Kidney tubule cell (primary cell): ENCODE data around the gene MLNR.

Experiments
- DNase-seq: peaks from one replicate; pipeline ENCODE4 v3.0.0-alpha.2; 2018; ENCODE audit warnings: low spot score

Gene MLNR

DNA sequence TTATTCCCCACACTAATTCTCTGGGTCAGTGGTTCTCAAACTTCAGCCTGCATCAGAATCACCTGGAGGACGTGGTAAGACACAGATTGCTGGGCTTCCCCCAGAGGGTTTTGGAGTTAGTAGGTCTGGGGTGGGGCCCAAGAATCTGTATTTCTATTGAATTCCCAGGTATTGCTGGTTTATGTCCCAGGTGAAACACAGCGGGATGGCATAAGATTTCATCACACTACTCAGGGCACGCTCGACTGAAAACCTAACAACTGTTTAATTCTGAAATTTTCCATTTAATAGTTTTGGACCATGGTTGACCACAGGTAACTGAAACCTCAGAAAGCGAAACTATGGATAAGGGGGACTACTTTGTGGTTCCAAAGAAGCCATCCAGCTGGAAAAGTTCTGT lies 6.5 kb downstream of the MLNR start:
- no peak for DNase-seq

DNA sequence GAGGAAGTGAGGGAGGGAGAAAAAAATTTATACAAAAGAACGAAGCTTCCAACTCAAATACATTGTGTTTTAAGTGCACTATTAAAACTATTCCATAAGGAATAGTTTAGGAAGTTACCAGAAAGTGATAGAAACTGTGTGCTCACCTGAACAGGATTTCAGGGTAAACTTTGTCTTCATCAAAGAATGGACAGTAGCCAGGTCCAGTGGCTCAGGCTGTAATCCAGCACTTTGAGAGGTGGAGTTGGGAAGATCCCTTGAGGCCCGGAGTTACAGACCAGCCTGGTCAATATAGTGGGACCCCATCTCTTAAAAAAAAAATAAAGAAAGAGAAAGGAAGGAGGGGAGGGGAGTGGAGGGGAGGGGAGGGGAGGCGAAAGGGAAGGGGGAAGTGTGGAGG lies 14.6 kb downstream of the MLNR start:
- DNase-seq = no peak

DNA sequence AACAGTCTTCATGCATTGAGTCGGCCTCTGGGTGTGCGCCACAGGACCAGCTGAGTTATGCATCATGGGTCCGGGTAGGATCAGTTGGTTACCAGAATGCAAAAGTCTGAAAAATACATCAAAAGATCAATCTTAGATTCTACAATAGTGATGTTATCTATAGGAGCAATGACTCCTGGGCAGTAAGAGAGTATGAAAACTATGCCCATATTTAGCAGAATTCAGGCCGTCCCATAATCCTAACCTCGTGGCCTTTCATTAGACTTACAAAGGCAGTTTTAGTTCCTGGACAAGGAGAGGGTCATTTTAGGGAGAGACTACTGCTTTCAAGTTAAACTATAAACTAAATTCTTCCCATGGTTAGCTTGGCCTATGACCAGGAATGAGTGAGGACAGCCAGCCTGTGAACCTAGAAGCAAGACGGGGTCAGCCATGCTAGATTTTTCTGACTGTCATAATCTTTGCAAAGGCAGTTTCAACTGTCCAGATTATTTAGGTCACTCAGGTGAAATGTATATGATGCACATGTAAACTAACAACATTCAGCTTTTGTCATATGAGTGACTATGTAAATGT lies 15.8 kb downstream of the MLNR start:
- no peak for DNase-seq

DNA sequence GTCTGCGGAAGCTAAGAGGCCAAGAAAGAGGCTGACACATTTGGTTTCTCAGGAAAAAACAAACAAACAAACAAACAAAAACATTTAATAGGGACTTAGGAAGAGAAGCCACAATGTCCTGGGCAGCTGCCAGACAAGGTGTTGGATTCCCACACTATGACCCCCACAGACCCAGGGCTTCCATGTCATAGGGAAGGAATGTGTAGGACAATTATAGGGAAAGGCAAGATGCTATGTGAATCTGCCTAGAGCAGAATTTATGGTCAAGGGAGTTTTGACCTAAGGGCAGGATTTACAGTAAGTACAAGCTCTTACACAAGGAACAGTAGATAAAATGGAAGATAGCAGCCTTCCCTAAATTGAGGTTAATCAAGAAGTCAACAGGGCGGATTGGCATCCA lies 18.5 kb downstream of the MLNR start:
- DNase-seq = peak; percentile 11

DNA sequence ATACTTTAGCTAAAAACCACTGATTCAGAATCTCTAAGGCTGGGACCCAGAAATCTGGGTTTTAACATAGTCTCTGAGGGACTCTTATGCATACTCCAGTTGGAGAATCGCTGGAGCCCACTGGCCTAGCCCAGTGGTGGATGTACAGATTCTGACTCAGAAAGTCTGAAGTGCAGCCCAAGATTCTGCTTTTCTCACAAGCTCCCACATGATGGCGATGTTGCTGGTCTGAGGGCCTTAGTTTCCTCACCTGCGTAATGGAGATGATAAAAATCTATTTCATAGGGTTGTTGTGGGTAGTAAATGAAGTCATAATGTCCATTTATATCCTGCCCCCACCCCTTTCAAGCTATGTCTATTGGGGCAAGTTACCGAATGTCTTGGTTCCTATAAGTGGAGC lies 19.9 kb downstream of the MLNR start:
- DNase-seq = peak; percentile 34

DNA sequence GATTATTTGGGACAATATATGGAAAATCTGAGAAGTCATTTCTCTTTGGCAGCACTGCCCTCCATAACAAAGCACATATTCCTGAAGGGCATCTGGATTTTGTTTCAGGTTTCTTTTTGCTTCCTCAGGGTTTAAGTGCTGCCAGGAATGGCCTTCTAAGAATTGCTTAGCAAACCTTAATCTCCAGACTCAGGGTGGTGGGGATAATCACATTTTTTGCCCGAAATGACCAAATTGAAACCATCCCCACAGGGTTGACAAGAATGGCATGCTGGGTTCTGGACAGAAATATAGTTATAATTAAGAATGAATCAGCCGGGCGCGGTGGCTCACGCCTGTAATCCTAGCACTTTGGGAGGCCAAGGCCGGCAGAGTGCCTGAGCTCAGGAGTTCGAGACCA lies 21.2 kb downstream of the MLNR start:
- DNase-seq = no peak

DNA sequence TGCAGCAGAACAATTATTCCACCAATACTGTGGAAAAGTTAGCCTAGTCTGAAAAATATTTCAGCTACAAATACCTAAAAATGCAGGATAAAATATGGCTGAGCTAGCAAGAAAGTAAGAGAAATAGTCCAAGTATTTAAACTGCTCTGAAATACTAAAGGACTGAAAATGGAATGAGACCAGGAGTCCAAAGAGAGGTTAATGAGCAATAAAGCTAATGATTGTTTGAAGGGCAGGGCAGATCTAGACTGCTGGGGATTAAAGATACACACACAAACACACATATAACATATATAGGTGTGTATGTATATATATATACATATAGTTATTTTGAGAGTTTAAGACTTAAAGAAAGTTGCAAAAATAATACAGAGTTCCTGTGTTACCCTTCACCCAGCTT lies 25.0 kb downstream of the MLNR start:
- DNase-seq = no peak

DNA sequence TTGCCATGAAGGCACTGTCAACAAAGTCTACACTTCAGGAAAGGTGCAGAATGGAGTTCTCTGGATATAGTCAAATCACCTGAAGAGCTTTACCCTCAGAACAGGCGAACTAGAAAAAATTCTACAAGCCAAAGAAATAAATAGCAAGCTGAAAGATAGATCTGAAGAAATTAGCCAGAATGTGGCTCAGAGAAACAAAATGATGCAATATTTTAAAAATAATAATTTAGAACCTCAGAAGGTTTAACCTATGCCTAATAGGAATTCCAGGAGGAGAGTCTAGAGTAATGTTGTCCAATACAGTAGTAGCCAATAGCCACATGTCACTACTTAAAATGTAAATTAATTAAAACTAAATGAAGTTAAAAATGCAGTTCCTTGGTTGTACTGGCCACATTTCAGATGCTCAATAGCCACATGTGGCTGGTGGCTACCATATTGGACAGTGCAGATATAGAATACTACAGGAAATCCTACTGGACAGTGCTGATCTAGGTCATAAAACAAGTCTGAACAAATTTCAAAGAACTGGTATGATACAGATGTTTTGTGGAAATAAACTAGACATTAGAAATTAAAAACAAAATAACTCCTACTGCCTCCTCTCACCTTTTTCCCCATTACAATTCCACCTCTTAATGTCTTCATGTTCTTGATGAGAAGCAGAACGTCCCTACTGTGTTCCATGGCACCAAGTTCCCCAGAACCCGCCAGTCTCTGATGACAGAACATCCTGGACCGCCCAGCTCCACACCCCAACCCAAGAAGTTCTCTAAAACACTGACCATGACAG lies 26.9 kb downstream of the MLNR start:
- DNase-seq = no peak

DNA sequence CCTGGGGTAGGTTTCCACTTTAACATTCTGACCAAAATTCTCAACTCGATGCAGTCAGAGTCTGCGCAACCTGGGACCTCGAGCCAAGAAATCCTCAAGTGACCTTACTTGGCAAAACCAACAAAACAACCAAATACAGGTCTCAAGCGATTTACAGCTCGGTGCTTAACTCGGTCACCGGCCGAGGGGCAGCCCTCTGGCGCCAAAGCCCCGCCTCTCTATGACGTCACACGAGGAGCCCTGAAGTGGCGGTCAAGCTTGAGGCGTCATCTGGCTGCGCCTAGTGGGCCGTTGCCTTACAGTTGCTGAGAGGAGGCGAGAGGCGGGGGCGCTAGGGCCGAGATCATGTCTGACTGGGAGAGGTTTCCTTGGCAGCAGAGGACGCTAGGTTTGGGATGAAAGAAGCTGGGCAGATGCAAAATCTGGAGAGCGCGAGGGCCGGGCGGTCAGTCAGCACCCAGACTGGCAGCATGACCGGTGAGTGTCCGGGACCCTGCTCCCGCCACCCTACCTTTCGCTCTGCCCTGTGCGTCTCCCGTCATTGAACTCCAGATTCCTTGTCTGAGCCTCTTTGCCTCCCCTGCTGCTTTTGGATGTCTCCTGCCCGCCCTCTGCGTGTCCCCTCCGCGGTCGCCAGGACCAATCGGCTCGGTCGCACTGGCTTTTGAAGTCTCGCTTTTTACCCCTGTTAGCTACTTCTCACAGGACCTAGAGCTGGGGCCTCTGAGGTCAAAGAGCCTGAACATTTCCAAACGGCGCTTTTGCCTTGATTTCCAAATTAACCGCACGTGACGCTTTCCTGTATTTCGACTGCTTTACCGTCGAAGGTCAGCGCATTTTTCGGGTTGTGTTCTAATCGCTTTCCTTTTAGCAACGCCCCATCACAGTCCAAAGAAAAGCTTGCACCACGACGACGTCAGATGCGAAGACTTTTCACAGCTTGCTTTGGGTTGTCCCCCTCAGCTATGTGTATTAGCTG lies 27.8 kb downstream of the MLNR start, which contains the start of gene CDADC1:
CDADC1 (plus strand) TSS at position 283 of the 979 bp plus-strand sequence; CDS start at position 396, 113 bp downstream.
- DNase-seq = peak; percentile 94

DNA sequence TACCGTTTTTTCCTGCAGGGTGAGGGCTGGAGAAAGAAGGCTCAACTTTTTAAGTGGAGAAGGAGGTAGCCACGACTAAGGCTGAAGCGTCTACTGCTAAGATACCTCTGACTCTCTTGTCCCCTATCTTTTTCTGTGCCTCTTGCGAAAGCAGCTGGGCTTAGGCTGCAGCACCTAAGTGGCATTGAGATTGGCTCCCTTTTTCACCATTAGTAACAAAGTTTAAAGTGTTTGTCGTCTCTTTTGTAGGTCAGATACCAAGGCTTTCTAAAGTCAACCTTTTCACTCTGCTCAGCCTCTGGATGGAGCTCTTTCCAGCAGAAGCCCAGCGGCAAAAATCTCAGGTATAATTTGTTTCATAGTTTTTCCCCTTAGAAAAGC lies 28.5 kb downstream of the MLNR start:
- DNase-seq = peak; percentile 10

DNA sequence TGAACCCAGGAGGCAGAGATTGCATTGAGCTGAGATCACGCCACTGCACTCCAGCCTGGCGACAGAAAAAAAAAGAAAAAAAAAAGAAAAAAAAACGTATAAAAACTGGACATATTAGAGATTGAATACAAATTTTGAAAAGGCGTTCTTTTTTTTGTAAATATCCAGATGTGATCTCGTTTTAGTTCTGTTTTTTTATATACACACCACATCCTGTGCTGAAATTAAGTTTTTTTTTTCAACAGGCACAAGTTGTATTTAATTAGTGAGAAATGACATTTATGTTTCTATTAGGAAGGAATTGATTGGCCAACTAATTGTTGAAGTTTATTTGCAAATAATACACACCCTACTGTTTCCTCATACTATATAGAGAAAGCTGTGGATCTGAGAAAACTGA lies 31.2 kb downstream of the MLNR start:
- DNase-seq = no peak

DNA sequence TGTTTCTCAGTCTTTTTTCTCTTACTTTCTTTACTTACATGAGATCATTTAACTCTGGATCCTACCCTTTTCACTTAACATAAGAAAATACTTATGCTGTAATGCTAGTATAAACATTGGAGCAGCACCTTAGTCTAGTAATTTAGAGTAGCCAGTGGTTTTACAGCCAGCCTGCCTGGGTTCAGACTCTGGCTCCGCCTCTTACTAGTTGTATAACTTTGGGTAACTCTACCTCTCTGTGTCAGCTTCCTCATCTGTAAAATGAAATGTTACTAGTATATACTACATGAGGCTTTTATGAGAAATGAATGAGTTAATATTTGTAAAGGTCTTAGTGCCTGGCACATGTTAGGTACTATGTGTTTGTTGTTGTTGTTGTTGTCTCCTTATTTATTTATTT lies 33.2 kb downstream of the MLNR start:
- no peak for DNase-seq

DNA sequence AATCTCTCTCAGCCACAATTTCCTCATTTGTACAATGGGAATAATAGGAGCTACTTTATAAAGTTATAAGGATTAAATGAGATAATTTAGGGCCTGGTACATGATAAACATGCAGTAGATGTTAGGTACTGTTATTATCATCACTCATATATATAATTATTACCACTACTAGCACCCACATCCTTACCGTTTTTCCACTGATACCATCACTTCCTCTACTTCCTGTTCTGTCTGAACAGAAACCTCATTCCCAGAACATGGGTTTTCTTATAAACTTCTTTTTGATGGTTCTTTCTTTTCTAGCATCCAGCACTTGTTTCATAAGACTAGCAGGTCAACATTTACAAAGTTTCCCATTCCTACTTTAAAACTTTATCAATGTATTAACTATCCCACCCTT lies 33.9 kb downstream of the MLNR start:
- no peak for DNase-seq

DNA sequence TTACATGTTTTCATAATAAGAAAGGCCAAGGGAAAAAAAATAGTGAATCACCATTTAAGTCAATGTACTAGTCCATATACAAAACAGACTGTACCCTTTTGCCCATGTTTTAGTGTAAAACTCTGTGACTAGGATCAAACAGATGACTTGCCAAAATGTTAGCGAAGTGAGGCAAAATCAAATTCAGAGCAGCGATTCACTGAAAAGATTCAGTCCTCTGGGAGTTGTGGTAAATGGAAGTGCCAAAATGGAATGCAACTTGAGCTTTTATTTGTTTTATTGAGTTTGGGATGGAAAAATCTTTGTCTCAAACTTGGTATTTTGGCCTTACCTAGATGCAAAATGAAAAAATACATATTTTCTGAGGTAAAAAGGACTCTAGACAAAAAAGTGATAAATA lies 36.7 kb downstream of the MLNR start:
- DNase-seq = no peak

DNA sequence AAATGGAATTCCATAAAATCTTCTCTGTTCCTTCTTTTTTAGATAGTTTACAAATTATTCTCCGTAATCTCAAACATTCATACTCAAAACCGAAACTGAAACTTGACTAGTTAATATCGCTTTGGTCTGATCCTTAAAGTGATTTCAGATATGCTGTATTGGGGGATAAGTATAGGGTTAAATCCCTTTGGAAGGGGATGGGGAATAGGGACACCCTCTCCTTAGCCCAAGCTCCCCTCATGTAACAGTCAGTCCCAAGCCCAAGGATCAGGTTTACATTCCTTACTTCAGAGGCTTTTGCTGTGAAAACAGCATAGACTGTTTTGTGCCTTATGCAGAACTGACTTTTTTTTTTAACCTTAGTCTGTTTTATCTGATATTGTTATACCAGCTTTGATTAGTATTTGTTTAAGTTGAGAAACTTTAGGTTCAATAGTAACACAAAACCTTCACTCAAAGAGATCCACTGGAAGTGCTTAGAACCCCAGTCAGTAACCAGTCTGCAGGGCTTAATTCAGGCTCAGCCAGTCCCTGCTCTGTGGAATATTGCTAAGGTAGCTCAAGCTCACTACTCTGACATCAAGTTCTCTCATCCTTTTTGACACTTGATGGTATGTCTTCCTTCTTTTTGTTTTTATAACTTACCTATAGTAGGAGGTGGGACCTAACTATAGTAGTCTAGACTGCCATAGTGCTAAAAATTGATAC lies 38.1 kb downstream of the MLNR start:
- DNase-seq = no peak

DNA sequence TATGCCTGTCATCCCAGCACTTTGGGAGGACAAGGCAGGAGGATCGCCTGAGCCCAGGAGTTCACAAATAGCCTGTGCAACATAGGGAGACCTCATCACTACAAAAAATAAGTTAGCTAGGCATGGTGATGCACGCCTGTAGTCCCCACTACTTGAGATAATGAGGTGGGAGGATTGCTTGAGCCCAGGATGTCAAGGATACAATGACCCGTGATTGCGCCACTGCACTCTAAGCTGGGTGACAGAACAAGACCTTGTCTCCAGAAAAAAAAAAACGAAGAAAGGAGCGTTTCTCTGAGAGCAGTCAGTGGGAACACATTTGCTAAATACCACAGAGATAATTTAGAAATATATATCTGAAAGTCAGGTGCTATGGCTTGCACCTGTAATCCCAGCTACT lies 39.4 kb downstream of the MLNR start:
- no peak for DNase-seq

DNA sequence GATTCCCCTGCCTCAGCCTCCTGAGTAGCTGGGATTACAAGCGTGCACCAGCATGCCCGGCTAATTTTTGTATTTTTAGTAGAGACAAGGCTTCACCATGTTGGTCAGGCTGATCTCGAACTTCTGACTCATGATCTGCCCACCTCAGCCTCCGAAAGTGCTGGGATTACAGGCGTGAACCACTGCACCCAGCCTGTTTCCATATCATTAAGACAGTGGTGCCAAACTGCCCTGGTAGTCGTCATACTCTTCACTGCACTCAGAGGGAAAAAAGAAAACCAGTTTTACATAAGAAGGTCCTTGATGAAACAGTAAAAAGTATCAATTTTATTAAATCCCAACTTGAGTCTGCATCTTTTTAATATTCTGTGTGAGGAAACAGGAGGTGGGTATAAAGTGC lies 42.5 kb downstream of the MLNR start:
- no peak for DNase-seq

DNA sequence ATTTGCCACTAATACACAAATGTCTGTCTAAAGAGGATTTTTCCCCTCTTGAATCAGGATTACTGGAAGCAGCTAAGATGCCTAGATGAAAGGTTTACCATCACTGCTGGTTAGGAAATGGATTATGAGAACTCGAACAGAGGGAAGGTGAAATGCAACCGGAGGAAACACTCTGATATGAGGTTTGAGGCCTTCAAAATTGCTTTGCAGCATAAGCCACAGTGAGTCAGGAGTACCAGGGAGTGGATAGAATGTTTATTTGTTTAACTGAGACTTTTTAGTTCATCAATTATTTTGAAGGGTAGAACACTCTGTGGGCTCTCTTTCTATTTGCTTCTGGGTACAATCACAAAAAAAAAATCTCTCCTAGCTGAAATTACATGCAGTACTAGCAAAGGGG lies 45.7 kb downstream of the MLNR start:
- no peak for DNase-seq

DNA sequence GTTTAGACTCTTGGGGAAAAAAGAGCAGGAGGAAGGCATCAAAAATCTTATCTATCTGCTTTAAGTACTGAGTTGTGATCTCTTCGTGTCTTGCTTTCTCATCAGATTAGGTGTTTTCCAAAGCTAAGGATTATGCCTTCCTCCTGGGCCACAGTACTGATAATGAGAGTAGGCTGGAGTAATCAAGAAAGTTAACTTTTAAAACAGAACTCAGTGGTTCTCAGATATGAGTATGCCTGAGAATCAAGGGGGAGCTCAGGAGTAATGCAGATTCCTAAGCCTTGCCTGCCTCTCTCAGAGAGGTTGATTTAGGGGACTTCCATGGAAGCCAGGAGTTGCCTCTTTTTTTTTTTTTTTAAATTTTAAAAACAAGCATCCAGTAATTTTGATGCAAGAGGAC lies 51.1 kb downstream of the MLNR start:
- DNase-seq = no peak
